Measurements from ENCODE around the gene MED20.

Gene MED20

DNA sequence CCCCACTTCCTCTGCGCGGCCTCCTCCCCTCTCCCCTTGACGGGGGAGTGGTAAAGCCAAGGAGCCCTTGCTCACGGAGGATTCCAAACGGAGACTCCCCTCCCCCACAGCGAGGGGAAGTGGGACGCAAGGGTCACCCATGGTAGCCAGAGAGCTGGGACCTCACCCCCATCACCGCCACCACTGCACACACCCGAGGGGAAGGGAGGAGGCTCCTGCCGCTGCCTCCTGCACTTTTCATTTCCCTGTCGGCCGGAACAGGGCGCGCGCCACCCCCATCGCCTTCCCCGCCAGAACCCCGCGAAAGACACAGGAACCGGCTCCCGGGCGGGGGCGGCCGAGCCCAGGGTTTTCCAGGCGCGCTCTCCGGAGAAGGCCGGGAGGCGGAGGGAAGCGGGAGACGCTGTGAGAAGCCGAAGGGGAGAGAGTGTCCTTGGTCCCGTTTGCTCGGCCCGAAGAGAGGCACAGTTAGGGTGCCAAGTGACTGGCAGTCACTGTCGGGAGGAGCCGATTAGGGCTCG, 19.9 kb upstream of the MED20 start:
- no peaks in the 10 kb centered on the region for H3K9me3 ChIP-seq (ENCODE audit: control insufficient read depth, low read length)
- H3K36me3 ChIP-seq (ENCODE audit: control insufficient read depth, insufficient read depth, low read length): peaks cover 1% of the 10 kb centered on the region
- H3K4me3 ChIP-seq (ENCODE audit: insufficient read depth, low read depth, low read length): peak overlapping the region; percentile 70
- peaks cover 17% of the 10 kb centered on the region for H3K27me3 ChIP-seq (ENCODE audit: control insufficient read depth, insufficient read depth, low read length, poor library complexity, severe bottlenecking)
- H3K27ac ChIP-seq (ENCODE audit: insufficient read depth, low read depth, low read length, poor library complexity, severe bottlenecking): no peak overlapping the region
- H3K4me1 ChIP-seq (ENCODE audit: control insufficient read depth, insufficient read depth, low read length): peaks cover 25% of the 10 kb centered on the region
- 0% methylated on average over 38 of the region's 38 CpGs for WGBS, 2 experiments

DNA sequence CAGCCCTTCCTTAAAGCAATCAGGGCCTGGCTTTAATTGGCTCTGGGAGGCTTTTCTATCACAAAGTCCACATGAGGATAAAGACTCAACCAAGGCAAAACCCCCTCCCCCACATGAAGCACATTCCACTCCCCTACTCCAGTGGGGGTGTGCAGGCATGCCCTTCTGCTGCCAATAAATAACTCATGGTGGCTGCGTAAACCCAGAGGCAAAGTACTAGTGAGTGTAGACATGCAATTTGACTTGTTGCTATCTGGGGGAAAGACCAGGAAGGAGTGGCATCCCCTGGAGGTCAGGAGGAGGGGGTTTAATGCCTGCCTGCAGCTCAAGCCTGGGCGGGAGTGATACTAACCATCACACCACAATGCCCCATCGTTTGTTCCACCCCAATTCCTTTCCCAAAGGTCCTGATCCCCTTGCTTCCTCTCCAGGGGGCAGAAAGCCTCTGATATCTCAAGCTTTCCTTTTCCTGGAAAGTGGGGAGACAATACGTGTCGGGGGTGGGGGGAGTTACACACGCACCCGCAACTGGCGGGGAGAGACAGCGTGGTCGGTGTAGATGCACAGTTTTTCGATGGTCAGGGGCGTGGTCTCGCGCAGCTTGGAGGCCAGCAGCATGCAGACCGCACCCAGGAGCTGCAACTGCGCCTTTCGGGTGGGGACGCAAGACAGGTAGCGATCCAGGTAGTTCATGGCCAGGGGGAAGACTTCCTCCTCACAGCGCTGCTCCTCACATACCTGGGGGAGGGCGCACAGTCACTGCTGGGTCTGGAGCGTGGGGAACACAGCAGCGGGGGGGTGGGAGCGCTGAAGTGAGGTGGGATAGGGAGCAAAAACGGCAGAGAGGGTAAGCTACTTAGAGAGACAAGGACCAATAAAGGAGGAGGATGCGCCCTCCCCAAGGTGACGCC, 19.2 kb upstream of the MED20 start:
- Histone ChIP-seq H3K27me3 (ENCODE audit: control insufficient read depth, insufficient read depth, low read length, poor library complexity, severe bottlenecking) (peaks cover 17% of the 10 kb centered on the region), H3K9me3 (ENCODE audit: control insufficient read depth, low read length) (no peaks in the 10 kb centered on the region), H3K36me3 (ENCODE audit: control insufficient read depth, insufficient read depth, low read length) (peaks cover 4% of the 10 kb centered on the region), H3K27ac (ENCODE audit: insufficient read depth, low read depth, low read length, poor library complexity, severe bottlenecking) (no peak overlapping the region), H3K4me3 (ENCODE audit: insufficient read depth, low read depth, low read length) (peak overlapping the region; percentile 70), H3K4me1 (ENCODE audit: control insufficient read depth, insufficient read depth, low read length) (peaks cover 32% of the 10 kb centered on the region)
- WGBS, 2 experiments: 6% methylated on average over 27 of the region's 27 CpGs

DNA sequence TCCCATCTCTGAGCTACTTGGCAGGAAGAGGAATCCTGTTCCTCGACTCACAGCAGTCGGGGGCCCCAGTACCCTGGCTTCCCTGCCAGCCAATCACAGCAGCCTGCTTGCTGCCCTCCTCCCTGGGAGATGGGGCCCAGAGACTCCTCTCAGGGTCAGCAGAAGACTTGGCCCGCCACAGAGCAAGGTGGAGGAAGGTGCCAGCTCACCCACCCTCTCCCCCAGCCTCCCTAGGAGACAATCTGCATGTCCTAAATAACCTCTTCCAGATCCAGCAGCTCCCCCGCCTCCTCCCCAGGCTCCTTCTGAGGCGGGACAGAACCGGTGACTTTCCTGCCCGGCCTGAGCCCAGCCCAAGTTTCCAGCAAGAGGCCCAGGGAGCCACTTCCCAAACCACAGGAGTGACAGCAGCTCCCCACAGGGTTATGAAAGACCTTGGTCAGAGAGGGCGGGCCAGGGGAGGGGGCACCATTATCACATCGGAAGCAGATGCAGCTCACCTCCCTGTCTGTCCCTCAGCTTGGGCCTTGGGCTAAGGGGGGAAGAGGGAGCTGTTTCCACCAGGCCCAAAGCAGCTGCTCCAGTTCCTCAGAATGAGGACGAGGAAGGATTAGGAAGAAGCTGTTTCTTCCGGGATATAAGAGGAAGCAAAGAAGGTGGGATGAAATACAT, 18.4 kb upstream of the MED20 start:
- Histone ChIP-seq H3K9me3 (ENCODE audit: control insufficient read depth, low read length) (no peaks in the 10 kb centered on the region), H3K4me3 (ENCODE audit: insufficient read depth, low read depth, low read length) (no peak overlapping the region), H3K27me3 (ENCODE audit: control insufficient read depth, insufficient read depth, low read length, poor library complexity, severe bottlenecking) (peaks cover 17% of the 10 kb centered on the region), H3K4me1 (ENCODE audit: control insufficient read depth, insufficient read depth, low read length) (peaks cover 36% of the 10 kb centered on the region), H3K36me3 (ENCODE audit: control insufficient read depth, insufficient read depth, low read length) (peaks cover 10% of the 10 kb centered on the region), H3K27ac (ENCODE audit: insufficient read depth, low read depth, low read length, poor library complexity, severe bottlenecking) (no peak overlapping the region)
- 14 to 15% methylated on average over 11 of the region's 11 CpGs for WGBS, 2 experiments

- Histone ChIP-seq H3K27me3 (ENCODE audit: control insufficient read depth, insufficient read depth, low read length, poor library complexity, severe bottlenecking) (peaks cover 17% of the 10 kb centered on the region), H3K27ac (ENCODE audit: insufficient read depth, low read depth, low read length, poor library complexity, severe bottlenecking) (no peak overlapping the region), H3K9me3 (ENCODE audit: control insufficient read depth, low read length) (no peaks in the 10 kb centered on the region), H3K4me3 (ENCODE audit: insufficient read depth, low read depth, low read length) (no peak overlapping the region), H3K36me3 (ENCODE audit: control insufficient read depth, insufficient read depth, low read length) (peaks cover 10% of the 10 kb centered on the region), H3K4me1 (ENCODE audit: control insufficient read depth, insufficient read depth, low read length) (peaks cover 36% of the 10 kb centered on the region)
- 72 to 73% methylated on average over 5 of the region's 5 CpGs for whole genome bisulfite sequencing, 2 experiments
Measured at GRCh38 chr6:41938590-41939175, 17.7 kb upstream of the MED20 start.

GRCh38 chr6:41937861-41938574, 17.1 kb upstream of the MED20 start:
- Histone ChIP-seq H3K4me1 (ENCODE audit: control insufficient read depth, insufficient read depth, low read length) (peaks cover 36% of the 10 kb centered on the region), H3K36me3 (ENCODE audit: control insufficient read depth, insufficient read depth, low read length) (peaks cover 10% of the 10 kb centered on the region)
- WGBS, 2 experiments: 94 to 95% methylated on average over 4 of the region's 4 CpGs

GRCh38 chr6:41937472-41937860, 16.5 kb upstream of the MED20 start:
- 69 to 76% methylated on average over 2 of the region's 2 CpGs for WGBS, 2 experiments
- peaks cover 14% of the 10 kb centered on the region for H3K36me3 ChIP-seq (ENCODE audit: control insufficient read depth, insufficient read depth, low read length)
- no peak overlapping the region for H3K4me3 ChIP-seq (ENCODE audit: insufficient read depth, low read depth, low read length)
- H3K27me3 ChIP-seq (ENCODE audit: control insufficient read depth, insufficient read depth, low read length, poor library complexity, severe bottlenecking): peaks cover 17% of the 10 kb centered on the region
- H3K4me1 ChIP-seq (ENCODE audit: control insufficient read depth, insufficient read depth, low read length): peaks cover 36% of the 10 kb centered on the region
- H3K27ac ChIP-seq (ENCODE audit: insufficient read depth, low read depth, low read length, poor library complexity, severe bottlenecking): no peak overlapping the region
- no peaks in the 10 kb centered on the region for H3K9me3 ChIP-seq (ENCODE audit: control insufficient read depth, low read length)

More at GRCh38 chr6:41937861-41938574, 17.1 kb upstream of the MED20 start:
- Histone ChIP-seq H3K27ac (ENCODE audit: insufficient read depth, low read depth, low read length, poor library complexity, severe bottlenecking) (no peak overlapping the region), H3K4me3 (ENCODE audit: insufficient read depth, low read depth, low read length) (no peak overlapping the region), H3K27me3 (ENCODE audit: control insufficient read depth, insufficient read depth, low read length, poor library complexity, severe bottlenecking) (peaks cover 17% of the 10 kb centered on the region), H3K9me3 (ENCODE audit: control insufficient read depth, low read length) (no peaks in the 10 kb centered on the region)

DNA sequence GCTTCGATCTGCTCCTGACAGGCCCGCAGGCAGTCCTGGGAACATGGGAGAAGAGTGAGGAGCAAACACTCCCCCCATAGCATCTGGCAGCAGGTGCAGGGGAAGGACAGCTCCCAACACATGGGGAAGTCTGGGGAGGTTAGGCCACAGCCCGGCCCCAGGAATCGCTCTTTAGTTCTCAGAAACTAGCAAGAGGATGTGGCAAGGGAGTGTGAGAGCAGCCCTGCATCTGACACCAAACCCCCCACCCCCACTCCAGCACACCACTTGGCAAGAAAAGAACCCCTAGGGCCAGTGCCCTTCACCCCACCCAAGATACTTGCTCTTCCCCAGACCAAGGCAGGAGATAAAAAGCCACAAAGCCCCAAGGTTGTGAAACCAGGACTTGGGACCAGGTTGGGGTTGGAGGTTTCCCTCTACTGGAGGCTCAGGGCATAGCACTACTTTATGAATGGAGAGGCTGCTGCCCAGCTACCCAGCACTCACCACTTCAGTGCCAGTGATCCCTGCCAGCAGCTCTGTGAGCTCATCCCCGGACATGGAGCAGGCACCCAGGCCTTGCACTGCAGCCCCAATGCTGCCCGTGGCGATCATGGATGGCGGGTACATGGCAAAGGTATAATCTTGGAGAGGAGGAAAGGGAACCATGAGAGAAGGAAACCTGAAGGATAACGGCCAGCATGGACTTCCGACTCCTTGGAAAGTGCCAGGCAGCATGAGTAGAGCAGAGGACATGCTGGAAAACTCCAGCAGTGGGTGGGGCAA, 15.3 kb upstream of the MED20 start:
- no peak overlapping the region for H3K4me3 ChIP-seq (ENCODE audit: insufficient read depth, low read depth, low read length)
- H3K36me3 ChIP-seq (ENCODE audit: control insufficient read depth, insufficient read depth, low read length): peaks cover 26% of the 10 kb centered on the region
- H3K9me3 ChIP-seq (ENCODE audit: control insufficient read depth, low read length): no peaks in the 10 kb centered on the region
- peak overlapping the region; percentile 44 for H3K27ac ChIP-seq (ENCODE audit: insufficient read depth, low read depth, low read length, poor library complexity, severe bottlenecking)
- H3K27me3 ChIP-seq (ENCODE audit: control insufficient read depth, insufficient read depth, low read length, poor library complexity, severe bottlenecking): peaks cover 14% of the 10 kb centered on the region
- WGBS, 2 experiments: 74 to 77% methylated on average over 10 of the region's 10 CpGs
- H3K4me1 ChIP-seq (ENCODE audit: control insufficient read depth, insufficient read depth, low read length): peaks cover 32% of the 10 kb centered on the region

DNA sequence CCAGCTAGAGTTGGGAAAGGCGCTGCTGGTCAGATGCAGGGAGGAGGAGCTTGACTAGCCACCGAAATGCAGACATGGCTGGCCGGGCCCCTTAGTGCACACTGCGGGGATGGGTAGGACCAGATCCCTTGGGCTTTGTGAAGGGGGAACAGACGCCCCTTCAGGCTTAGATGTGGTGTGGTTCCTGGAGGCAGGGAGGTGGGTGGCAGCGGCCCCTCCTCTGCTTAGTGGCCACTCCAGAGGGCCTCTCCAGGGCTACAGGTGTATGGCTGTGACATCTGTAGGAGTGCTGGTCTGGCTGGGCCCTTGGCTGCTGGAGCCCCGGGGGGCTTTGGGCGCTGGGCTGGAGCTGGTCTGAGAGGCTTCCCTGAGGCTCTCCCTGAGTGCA, 14.7 kb upstream of the MED20 start:
- WGBS, 2 experiments: 90 to 91% methylated on average over 8 of the region's 8 CpGs
- H3K27ac ChIP-seq (ENCODE audit: insufficient read depth, low read depth, low read length, poor library complexity, severe bottlenecking): peak overlapping the region; percentile 44
- peaks cover 32% of the 10 kb centered on the region for H3K4me1 ChIP-seq (ENCODE audit: control insufficient read depth, insufficient read depth, low read length)
- H3K27me3 ChIP-seq (ENCODE audit: control insufficient read depth, insufficient read depth, low read length, poor library complexity, severe bottlenecking): peaks cover 8% of the 10 kb centered on the region
- H3K4me3 ChIP-seq (ENCODE audit: insufficient read depth, low read depth, low read length): no peak overlapping the region
- peaks cover 32% of the 10 kb centered on the region for H3K36me3 ChIP-seq (ENCODE audit: control insufficient read depth, insufficient read depth, low read length)
- H3K9me3 ChIP-seq (ENCODE audit: control insufficient read depth, low read length): no peaks in the 10 kb centered on the region

DNA sequence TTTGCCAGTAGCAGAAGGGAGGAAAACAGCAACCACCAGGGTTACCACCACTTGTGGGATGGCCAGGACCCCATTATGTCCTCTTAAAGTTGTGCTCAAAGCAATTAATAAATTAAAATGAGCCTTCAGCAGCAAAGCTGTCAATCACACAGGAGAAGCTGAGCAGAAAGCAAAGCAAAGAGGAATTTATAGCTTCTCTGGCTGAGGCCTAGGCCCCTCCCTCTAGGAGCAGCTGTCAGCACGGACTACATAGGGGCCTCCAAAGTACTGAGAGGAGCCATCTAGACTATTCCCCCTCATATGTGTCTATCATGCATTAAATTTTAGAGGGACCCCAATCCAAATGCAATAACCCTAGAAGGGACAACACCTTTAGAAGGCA, 14.2 kb upstream of the MED20 start:
- Histone ChIP-seq H3K36me3 (ENCODE audit: control insufficient read depth, insufficient read depth, low read length) (peaks cover 36% of the 10 kb centered on the region), H3K27ac (ENCODE audit: insufficient read depth, low read depth, low read length, poor library complexity, severe bottlenecking) (no peak overlapping the region), H3K9me3 (ENCODE audit: control insufficient read depth, low read length) (no peaks in the 10 kb centered on the region), H3K27me3 (ENCODE audit: control insufficient read depth, insufficient read depth, low read length, poor library complexity, severe bottlenecking) (peaks cover 3% of the 10 kb centered on the region), H3K4me3 (ENCODE audit: insufficient read depth, low read depth, low read length) (no peak overlapping the region), H3K4me1 (ENCODE audit: control insufficient read depth, insufficient read depth, low read length) (peaks cover 30% of the 10 kb centered on the region)
- 63 to 79% methylated on average over 1 of the region's 1 CpG for WGBS, 2 experiments
